IMR-90 (cell line): ENCODE results near the gene SEBOX. TPM values are rescaled to one million over a fixed set of nuclear protein-coding genes. Genes with fewer than 3 reads are reported as not detected.

Experiments used
- ATAC-seq: fragments of 200-7000 bp; cut with Tn5 transposase; 2 replicates; pipeline ENCODE4 v1.9.1; 2020; ENCODE audit warnings: low read depth, mild to moderate bottlenecking, moderate library complexity
- BruUV-seq: library from RNA; stranded (reverse); fragments of 400-500 nt; replicated peaks from 2 replicates; lab custom pipeline; 2021; lab: Mats Ljungman, UMichigan
- CTCF ChIA-PET: fragments of 300-600 bp; formaldehyde crosslinking; extraction: SDS; loops from one replicate; lab custom pipeline; 2021; ENCODE audit warnings: antibody characterized with exemption; lab: Yijun Ruan, JAX
- POLR2A ChIA-PET: fragments of 300-600 bp; sonication (Branson Sonifier 250); formaldehyde crosslinking; loops from one replicate; lab custom pipeline; 2022; ENCODE audit warnings: antibody characterized with exemption; ENCODE audit not compliant: unreplicated experiment; lab: Charles Lee
- DNase-seq: peaks from one replicate; pipeline ENCODE4 v3.0.0; 2013
- H2AFZ ChIP-seq: replicated peaks from 2 replicates; pipeline ENCODE3; 2013; ENCODE audit warnings: low read length, mild to moderate bottlenecking; ENCODE audit not compliant: poor library complexity
- H2AK5ac ChIP-seq: 2 replicates; pipeline ENCODE4 v1.6.1; 2013; ENCODE audit warnings: low read depth, low read length, inconsistent platforms
- H2AK9ac ChIP-seq: replicated peaks from 2 replicates; pipeline ENCODE3; 2013; ENCODE audit warnings: mild to moderate bottlenecking, low read depth, low read length, moderate library complexity; ENCODE audit not compliant: poor library complexity
- H2BK120ac ChIP-seq: 2 replicates; pipeline ENCODE4 v1.6.1; 2013; ENCODE audit warnings: low read depth, low read length, inconsistent platforms
- H2BK15ac ChIP-seq: 3 replicates; pipeline ENCODE4 v1.6.1; 2013; ENCODE audit warnings: low read depth, low read length, inconsistent platforms
- H2BK20ac ChIP-seq: 2 replicates; pipeline ENCODE4 v1.6.1; 2013; ENCODE audit warnings: low read depth, mild to moderate bottlenecking, inconsistent platforms, low read length, moderate library complexity
- H2BK5ac ChIP-seq: 2 replicates; pipeline ENCODE4 v1.6.1; 2013; ENCODE audit warnings: mild to moderate bottlenecking, low read depth, low read length, inconsistent platforms; ENCODE audit not compliant: poor library complexity, severe bottlenecking
- H3K14ac ChIP-seq: replicated peaks from 2 replicates; pipeline ENCODE4 v1.6.1; 2013; ENCODE audit warnings: low read depth, low read length, inconsistent platforms
- H3K18ac ChIP-seq: 2 replicates; pipeline ENCODE4 v1.6.1; 2013; ENCODE audit warnings: low read depth, low read length, control low read depth
- H3K23ac ChIP-seq: 2 replicates; pipeline ENCODE4 v1.6.1; 2013; ENCODE audit warnings: low read depth, low read length, inconsistent platforms
- H3K27ac ChIP-seq: 2 replicates; pipeline ENCODE4 v1.5.1; 2013; ENCODE audit warnings: mild to moderate bottlenecking, control low read depth, low read length; ENCODE audit not compliant: insufficient read depth
- H3K27me3 ChIP-seq: 2 replicates; pipeline ENCODE4 v1.6.1; 2013; ENCODE audit warnings: low read length; ENCODE audit not compliant: control insufficient read depth, insufficient read depth
- H3K36me3 ChIP-seq: 2 replicates; pipeline ENCODE4 v1.6.1; 2013; ENCODE audit warnings: low read length, mixed read lengths; ENCODE audit not compliant: control insufficient read depth, insufficient read depth
- H3K4ac ChIP-seq: 2 replicates; pipeline ENCODE4 v1.6.1; 2013; ENCODE audit warnings: low read depth, low read length, inconsistent platforms
- H3K4me1 ChIP-seq: 2 replicates; pipeline ENCODE4 v1.6.1; 2013; ENCODE audit warnings: low read length, mixed read lengths; ENCODE audit not compliant: control insufficient read depth, insufficient read depth
- H3K4me2 ChIP-seq: 2 replicates; pipeline ENCODE4 v1.6.1; 2013; ENCODE audit warnings: low read depth, mild to moderate bottlenecking, control low read depth, low read length, moderate library complexity
- H3K4me3 ChIP-seq: 2 replicates; pipeline ENCODE4 v1.5.1; 2013; ENCODE audit warnings: low read depth, mild to moderate bottlenecking, control low read depth, low read length, moderate library complexity; ENCODE audit not compliant: insufficient read depth
- H3K56ac ChIP-seq: 2 replicates; pipeline ENCODE4 v1.6.1; 2013; ENCODE audit warnings: low read length, inconsistent platforms; ENCODE audit not compliant: insufficient read depth; ENCODE audit errors: extremely low read depth
- H3K79me1 ChIP-seq, 2 experiments: 2 replicates each; pipeline ENCODE4 v1.6.1; 2013; ENCODE audit warnings: low read length in 2 of 2, inconsistent platforms in 1 of 2, low read depth in 1 of 2
- H3K9ac ChIP-seq: 2 replicates; pipeline ENCODE4 v1.6.1; 2013; ENCODE audit warnings: low read depth, low read length, control low read depth
- H3K9me1 ChIP-seq: 2 replicates; pipeline ENCODE4 v1.6.1; 2013; ENCODE audit warnings: low read length, inconsistent platforms; ENCODE audit not compliant: insufficient read depth
- H3K9me3 ChIP-seq: 2 replicates; pipeline ENCODE4 v1.6.1; 2013; ENCODE audit warnings: low read length; ENCODE audit not compliant: control insufficient read depth, insufficient read depth
- H4K20me1 ChIP-seq: 2 replicates; pipeline ENCODE4 v1.6.1; 2013; ENCODE audit warnings: low read length, inconsistent platforms; ENCODE audit not compliant: insufficient read depth
- H4K5ac ChIP-seq: 2 replicates; pipeline ENCODE4 v1.6.1; 2013; ENCODE audit warnings: mild to moderate bottlenecking, low read depth, low read length, control low read depth
- H4K8ac ChIP-seq, 2 experiments: 2 replicates each; pipeline ENCODE4 v1.6.1; 2013; ENCODE audit warnings: low read depth in 2 of 2, low read length in 2 of 2, control low read depth in 1 of 2, inconsistent platforms in 1 of 2
- H4K91ac ChIP-seq: 2 replicates; pipeline ENCODE4 v1.6.1; 2013; ENCODE audit warnings: low read depth, low read length, inconsistent platforms; ENCODE audit not compliant: insufficient read depth
- CEBPB ChIP-seq: IDR thresholded peaks from 2 replicates; pipeline ENCODE4 v1.6.1; 2012; ENCODE audit warnings: low read depth, low read length, improper control_type of control experiment
- ELK1 ChIP-seq: fragments of 150-350 bp; IDR thresholded peaks from 2 replicates; pipeline ENCODE4 v1.6.1; 2016; ENCODE audit warnings: low read depth, mild to moderate bottlenecking, low read length, moderate library complexity, borderline replicate concordance
- MXI1 ChIP-seq: IDR thresholded peaks from 2 replicates; pipeline ENCODE4 v1.6.1; 2012; ENCODE audit warnings: low read depth, mild to moderate bottlenecking, low read length, moderate library complexity, borderline replicate concordance
- NFE2L2 ChIP-seq: fragments of 150-350 bp; IDR thresholded peaks from 2 replicates; pipeline ENCODE4 v1.6.1; 2016; ENCODE audit warnings: low read depth, mild to moderate bottlenecking, low read length
- RCOR1 ChIP-seq: IDR thresholded peaks from 2 replicates; pipeline ENCODE4 v1.6.1; 2012; ENCODE audit warnings: mild to moderate bottlenecking, low read length, improper control_type of control experiment; ENCODE audit not compliant: insufficient replicate concordance
- SMC3 ChIP-seq: fragments of 150-350 bp; IDR thresholded peaks from 2 replicates; pipeline ENCODE4 v1.6.1; 2016; ENCODE audit warnings: low read depth, mild to moderate bottlenecking, antibody characterized with exemption, low read length, moderate library complexity
- WGBS, 2 experiments: methylation state at CpG; one replicate each; pipeline versions ENCODE4 v1.1.5 to v1.1.7; 2013; ENCODE audit warnings: missing lambda C conversion rate in 2 of 2; ENCODE audit not compliant: insufficient read length in 1 of 2; ENCODE audit errors: extremely low coverage in 2 of 2; 5-methylcytosine and 5-hydroxymethylcytosine counted together
- dilution Hi-C: fragments of 300-500 bp; cut with HindIII; formaldehyde crosslinking; loops from one replicate; pipeline ENCODE4 v1.14.3; 2018; ENCODE audit warnings: low sequenced_read_pairs; ENCODE audit not compliant: unreplicated experiment
- in situ Hi-C: fragments of 300-500 bp; cut with MboI; formaldehyde crosslinking; loops from 3 replicates; pipeline ENCODE4 v1.14.3; 2019; ENCODE audit warnings: low sequenced_read_pairs, inconsistent platforms, mixed read lengths
- intact Hi-C: fragments of 100-400 bp; cut with micrococcal nuclease; formaldehyde crosslinking; loops from 2 replicates; pipeline ENCODE4 v1.10.0; 2022
- polyA plus RNA-seq, 3 experiments: library from polyadenylated mRNA; depleted of rRNA; stranded (reverse); fragments of >200 nt; gene quantifications; 2 replicates each; pipeline ENCODE4 v1.2.3, GENCODE V29; 2012; ENCODE audit warnings: low replicate concordance in 1 of 3
- total RNA-seq: library from RNA; depleted of rRNA; stranded (reverse); fragments of >200 nt; gene quantifications from 2 replicates; pipeline ENCODE4 v1.2.3, GENCODE V29; 2012

SEBOX gene
- total and polyA plus RNA-seq, 2 of the 4 experiments (the other 2 are of a cell fraction) = not detected

DNA sequence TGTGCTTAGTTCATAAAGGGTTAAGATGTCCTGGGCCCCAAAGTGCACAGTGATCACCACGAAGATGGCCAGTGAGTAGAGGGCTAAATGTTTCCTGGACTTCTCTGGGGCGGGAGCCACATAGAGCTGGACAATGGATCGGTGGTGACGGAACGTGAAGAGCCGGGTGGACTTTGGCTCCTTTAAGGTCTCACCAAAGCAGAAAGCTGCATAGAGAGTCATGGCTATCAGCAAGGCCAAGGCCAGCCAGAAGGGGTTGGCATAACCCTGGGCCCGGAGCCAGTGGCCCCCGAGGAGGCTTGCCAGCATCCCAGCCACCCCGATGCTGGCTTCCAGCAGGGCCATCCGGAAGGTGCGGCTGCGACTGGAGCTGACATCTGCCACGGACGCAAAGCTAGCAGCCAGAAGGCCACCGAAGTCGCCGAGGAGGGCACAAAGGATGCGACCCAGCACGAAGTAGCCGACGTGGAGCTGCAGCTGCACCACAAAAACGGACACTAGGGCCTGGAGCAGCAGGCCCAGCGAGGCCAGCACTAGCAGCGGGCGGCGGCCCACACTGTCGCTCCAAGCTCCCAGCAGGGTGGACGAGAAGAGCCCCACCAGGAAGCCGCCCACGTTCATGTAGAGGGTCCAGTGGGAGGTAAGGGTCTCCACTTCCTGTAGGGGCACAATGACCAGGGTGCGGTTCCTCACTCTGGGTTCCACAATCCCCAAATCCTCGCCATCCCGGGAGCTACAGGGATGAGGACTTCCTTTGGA is 40.0 kb upstream of the SEBOX start (continued):
- TF ChIP-seq ELK1 (no peak), CEBPB (no peak)

DNA sequence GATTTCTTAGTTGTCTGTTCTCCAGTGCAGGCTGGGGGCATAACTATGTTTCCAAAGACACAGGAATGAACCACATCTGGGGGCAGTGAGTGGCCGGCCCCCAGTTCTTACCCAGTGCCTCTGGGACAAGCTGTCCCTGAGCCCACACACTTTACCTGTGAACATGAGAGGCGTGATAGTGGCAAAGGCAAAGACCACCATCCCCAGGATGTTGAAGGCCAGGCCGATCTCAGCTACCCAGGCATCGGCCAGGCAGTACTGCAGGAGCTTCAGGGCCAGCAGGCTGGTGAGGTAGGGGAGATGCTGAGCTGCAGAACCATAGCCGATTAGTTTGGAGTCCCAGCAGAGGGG is 39.4 kb upstream of the SEBOX start:
- intact Hi-C loops = loop anchor here (10.0 kb wide), 1 partner anchor 140 kb away; no protein-coding TSS in a partner anchor
- Histone ChIP-seq H4K91ac (no peak overlapping the region), H2AK9ac (no peak overlapping the region), H3K14ac (no peak overlapping the region), H4K5ac (no peak overlapping the region), H3K4me1 (peaks cover 3% of the 10 kb centered on the region), H4K8ac (no peak overlapping the region), H2BK120ac (no peak overlapping the region), H2AFZ (no peak overlapping the region), H3K4me2 (no peak overlapping the region), H3K9me1 (peaks cover 13% of the 10 kb centered on the region), H3K56ac (no peak overlapping the region), H3K23ac (no peak overlapping the region), H3K4ac (no peak overlapping the region), H3K36me3 (peaks cover 4% of the 10 kb centered on the region), H3K18ac (no peak overlapping the region), H2BK20ac (no peak overlapping the region), H3K9ac (no peak overlapping the region), H3K27me3 (0 out of 2 replicates have a peak, but pooled peaks cover 2% of the 10 kb centered on the region), H2BK15ac (no peak overlapping the region), H3K9me3 (no peaks in the 10 kb centered on the region), H4K20me1 (no peaks in the 10 kb centered on the region), H3K79me1 (no peaks in the 10 kb centered on the region), H3K4me3 (no peak overlapping the region), H2AK5ac (no peak overlapping the region), H3K27ac (no peak overlapping the region), H2BK5ac (no peak overlapping the region)
- ATAC-seq (no peak), DNase-seq (no peak)
- CTCF ChIA-PET = no interaction called here
- POLR2A ChIA-PET = no interaction called here
- in situ Hi-C loops = no loop called here
- TF ChIP-seq CEBPB (no peak), MXI1 (no peak), SMC3 (no peak), NFE2L2 (no peak), RCOR1 (no peak)
- dilution Hi-C loops = no loop called here
- BruUV-seq = no TSS peak
- WGBS, 2 experiments = 100% methylated on average over 1 of the region's 5 CpGs; no CpG with 5 or more reads in 1 of the 2 experiments
